ENCODE data around the gene HDHD5.

DNA sequence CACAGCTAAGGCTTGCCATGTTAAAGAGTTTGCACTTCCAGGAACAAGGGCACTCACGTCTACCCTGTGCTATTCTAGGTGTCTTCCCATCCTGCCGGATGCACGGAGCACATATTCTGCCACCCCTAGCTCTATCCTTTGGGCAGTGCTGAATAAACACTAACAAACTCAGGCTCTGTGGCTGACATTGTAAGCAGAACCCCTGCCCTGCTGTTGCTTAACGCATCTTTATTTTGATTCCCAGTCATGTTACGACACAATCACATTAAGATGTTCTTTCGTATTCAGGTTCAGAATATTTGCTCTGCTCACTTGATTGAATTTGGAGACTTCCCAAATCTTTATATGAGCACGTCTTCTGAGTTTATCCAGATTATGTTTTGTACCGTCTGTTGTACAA is 3.7 kb upstream of the HDHD5 start:
- TF ChIP-seq MAX (IDR thresholded peaks at IDR 0.05): no peak
- TF ChIP-seq REST (IDR thresholded peaks at IDR 0.05; ENCODE audit: low read depth): no peak
- TF ChIP-seq RAD21 (IDR thresholded peaks at IDR 0.05; ENCODE audit: low read depth): no peak
- TF ChIP-seq EP300 (IDR thresholded peaks at IDR 0.05; ENCODE audit: borderline replicate concordance): no peak
- no peak for TF ChIP-seq TEAD4 (IDR thresholded peaks at IDR 0.05)
- no peak for TF ChIP-seq TCF12 (IDR thresholded peaks at IDR 0.05; ENCODE audit: low read depth)
- TF ChIP-seq USF1 (IDR thresholded peaks at IDR 0.05): no peak
- TF ChIP-seq NFIC (IDR thresholded peaks at IDR 0.05): no peak

All from Ishikawa (cell line).